Hematopoietic multipotent progenitor cell treated with erythropoietin and hydrocortisone succinate and interleukin-3 and kit ligand, for 4 days (in vitro differentiated cells): ENCODE data around the gene TNNT3.

Experiments used
- DNase-seq: peaks from one replicate; pipeline ENCODE4 v3.0.0-alpha.2; 2015

The TNNT3 gene

GRCh38 chr11:1959786-1960185 is 40.3 kb downstream of the TNNT3 start:
- no peak for DNase-seq

GRCh38 chr11:1963864-1964263 is 44.4 kb downstream of the TNNT3 start:
- DNase-seq = no peak

- no peak for DNase-seq
These were observed 44.8 kb downstream of the TNNT3 start for GRCh38 chr11:1964348-1964747.

GRCh38 chr11:1964955-1965354 is 45.5 kb downstream of the TNNT3 start:
- DNase-seq = no peak

- DNase-seq = no peak
These were observed 47.0 kb downstream of the TNNT3 start for GRCh38 chr11:1966531-1966930.

GRCh38 chr11:1967641-1968225 is 48.2 kb downstream of the TNNT3 start:
- DNase-seq = no peak

GRCh38 chr11:1968454-1969002 is 49.0 kb downstream of the TNNT3 start:
- no peak for DNase-seq

GRCh38 chr11:1969035-1969434 is 49.5 kb downstream of the TNNT3 start:
- no peak for DNase-seq

- no peak for DNase-seq
These were observed 50.3 kb downstream of the TNNT3 start for GRCh38 chr11:1969776-1970175.

- DNase-seq = no peak
These were observed 51.5 kb downstream of the TNNT3 start for GRCh38 chr11:1970956-1971355.

GRCh38 chr11:1975185-1975584 is 55.7 kb downstream of the TNNT3 start:
- DNase-seq = no peak

GRCh38 chr11:1978720-1979473 is 59.4 kb downstream of the TNNT3 start:
- DNase-seq = no peak

- DNase-seq = no peak
These were observed 60.1 kb downstream of the TNNT3 start for GRCh38 chr11:1979607-1980006.

GRCh38 chr11:1982873-1983600 is 63.5 kb downstream of the TNNT3 start:
- no peak for DNase-seq

- no peak for DNase-seq
These were observed 64.1 kb downstream of the TNNT3 start for GRCh38 chr11:1983601-1983961.

- DNase-seq = no peak
These were observed 67.5 kb downstream of the TNNT3 start for GRCh38 chr11:1987024-1987423.

GRCh38 chr11:1988174-1988573 is 68.7 kb downstream of the TNNT3 start:
- DNase-seq = no peak
